ENCODE results near the gene JPH4. TPM values are rescaled to one million over a fixed set of nuclear protein-coding genes. Genes with fewer than 3 reads are reported as not detected.

Gene JPH4
- total and polyA plus RNA-seq, 4 donors, result 0.23 to 3.1 (median 1.0) TPM

- H3K27ac ChIP-seq (ENCODE audit: low read depth in 1 of 2, low read length in 1 of 2), result no peak overlapping the region
- DNase-seq, result no peak
- TF ChIP-seq, protein P1, sequence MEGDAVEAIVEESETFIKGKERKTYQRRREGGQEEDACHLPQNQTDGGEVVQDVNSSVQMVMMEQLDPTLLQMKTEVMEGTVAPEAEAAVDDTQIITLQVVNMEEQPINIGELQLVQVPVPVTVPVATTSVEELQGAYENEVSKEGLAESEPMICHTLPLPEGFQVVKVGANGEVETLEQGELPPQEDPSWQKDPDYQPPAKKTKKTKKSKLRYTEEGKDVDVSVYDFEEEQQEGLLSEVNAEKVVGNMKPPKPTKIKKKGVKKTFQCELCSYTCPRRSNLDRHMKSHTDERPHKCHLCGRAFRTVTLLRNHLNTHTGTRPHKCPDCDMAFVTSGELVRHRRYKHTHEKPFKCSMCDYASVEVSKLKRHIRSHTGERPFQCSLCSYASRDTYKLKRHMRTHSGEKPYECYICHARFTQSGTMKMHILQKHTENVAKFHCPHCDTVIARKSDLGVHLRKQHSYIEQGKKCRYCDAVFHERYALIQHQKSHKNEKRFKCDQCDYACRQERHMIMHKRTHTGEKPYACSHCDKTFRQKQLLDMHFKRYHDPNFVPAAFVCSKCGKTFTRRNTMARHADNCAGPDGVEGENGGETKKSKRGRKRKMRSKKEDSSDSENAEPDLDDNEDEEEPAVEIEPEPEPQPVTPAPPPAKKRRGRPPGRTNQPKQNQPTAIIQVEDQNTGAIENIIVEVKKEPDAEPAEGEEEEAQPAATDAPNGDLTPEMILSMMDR (IDR thresholded peaks at IDR 0.05; ENCODE audit: control extremely low read depth, extremely low read depth), result no peak
- H3K9me3 ChIP-seq (ENCODE audit: control insufficient read depth in 4 of 4, insufficient read depth in 3 of 4, low read length in 3 of 4), result no peaks in the 10 kb centered on the region
- ATAC-seq (ENCODE audit: insufficient read depth, low FRiP score), result no peak
- peaks cover 0 to 4% (median 0%) of the 10 kb centered on the region in 4 donors for H3K36me3 ChIP-seq (ENCODE audit: control insufficient read depth in 4 of 4, insufficient read depth in 4 of 4, low read length in 4 of 4)
- H3K4me3 ChIP-seq, result no peak overlapping the region
- peaks cover 0 to 5% (median 0%) of the 10 kb centered on the region in 5 donors for H3K4me1 ChIP-seq (ENCODE audit: control insufficient read depth in 5 of 5, insufficient read depth in 5 of 5, low read length in 5 of 5)
- no peak overlapping the region for H3K9ac ChIP-seq (ENCODE audit: insufficient read depth in 1 of 2, low read length in 2 of 2)
- H3K27me3 ChIP-seq (ENCODE audit: control insufficient read depth in 3 of 3, insufficient read depth in 3 of 3, low read length in 2 of 3), result no peaks in the 10 kb centered on the region
- WGBS, 2 donors, result 81 to 86% methylated on average over 3 of the region's 3 CpGs
Measured at GRCh38 chr14:23529016-23529415, 49.6 kb downstream of the JPH4 start.

GRCh38 chr14:23528555-23528954 is 50.0 kb downstream of the JPH4 start:
- ATAC-seq (ENCODE audit: insufficient read depth, low FRiP score), result no peak
- 97 to 100% methylated on average over 1 of the region's 1 CpG for WGBS, 2 donors

DNA sequence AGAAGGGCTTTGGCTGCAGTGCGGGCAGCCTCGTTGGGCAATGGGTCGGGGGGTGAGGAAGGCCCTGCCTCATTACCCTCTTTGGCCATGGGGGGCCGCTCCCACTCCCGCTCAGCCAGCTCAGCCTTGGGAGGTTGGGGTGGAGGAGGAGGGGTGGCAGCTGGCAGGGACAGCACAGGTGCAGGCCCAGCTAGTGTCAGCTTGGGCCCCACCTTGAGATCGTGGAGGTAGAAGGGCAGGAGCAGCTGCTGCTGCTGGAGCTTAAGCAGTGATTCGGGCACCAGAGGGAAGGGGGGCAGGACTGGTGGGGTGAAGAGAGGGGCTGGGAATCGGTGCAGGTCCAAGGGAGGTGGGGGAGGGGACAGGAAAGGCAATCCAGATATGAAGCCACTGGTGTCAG is 53.0 kb downstream of the JPH4 start:
- H3K4me1 ChIP-seq (ENCODE audit: control insufficient read depth in 5 of 5, insufficient read depth in 5 of 5, low read length in 5 of 5), result peaks cover 0 to 5% (median 0%) of the 10 kb centered on the region in 5 donors
- peaks cover 0 to 4% (median 0%) of the 10 kb centered on the region in 4 donors for H3K36me3 ChIP-seq (ENCODE audit: control insufficient read depth in 4 of 4, insufficient read depth in 4 of 4, low read length in 4 of 4)
- ATAC-seq (ENCODE audit: insufficient read depth, low FRiP score) (no peak), DNase-seq (no peak)
- no peak overlapping the region for H3K4me3 ChIP-seq
- no peaks in the 10 kb centered on the region for H3K27me3 ChIP-seq (ENCODE audit: control insufficient read depth in 3 of 3, insufficient read depth in 3 of 3, low read length in 2 of 3)
- no peak overlapping the region for H3K9ac ChIP-seq (ENCODE audit: insufficient read depth in 1 of 2, low read length in 2 of 2)
- TF ChIP-seq, protein P1 (IDR thresholded peaks at IDR 0.05; ENCODE audit: control extremely low read depth, extremely low read depth), result no peak
- no peak overlapping the region for H3K27ac ChIP-seq (ENCODE audit: low read depth in 1 of 2, low read length in 1 of 2)
- 87 to 92% methylated on average over 7 to 8 of the region's 8 CpGs for WGBS, 2 donors
- H3K9me3 ChIP-seq (ENCODE audit: control insufficient read depth in 4 of 4, insufficient read depth in 3 of 4, low read length in 3 of 4), result no peaks in the 10 kb centered on the region

More at GRCh38 chr14:23528555-23528954, 50.0 kb downstream of the JPH4 start:
- no peak overlapping the region for H3K9ac ChIP-seq (ENCODE audit: insufficient read depth in 1 of 2, low read length in 2 of 2)
- TF ChIP-seq, protein P1 (IDR thresholded peaks at IDR 0.05; ENCODE audit: control extremely low read depth, extremely low read depth), result no peak
- H3K4me3 ChIP-seq, result no peak overlapping the region
- no peak for DNase-seq
- H3K27ac ChIP-seq (ENCODE audit: low read depth in 1 of 2, low read length in 1 of 2), result no peak overlapping the region
- no peaks in the 10 kb centered on the region for H3K9me3 ChIP-seq (ENCODE audit: control insufficient read depth in 4 of 4, insufficient read depth in 3 of 4, low read length in 3 of 4)
- H3K36me3 ChIP-seq (ENCODE audit: control insufficient read depth in 4 of 4, insufficient read depth in 4 of 4, low read length in 4 of 4), result peaks cover 0 to 4% (median 0%) of the 10 kb centered on the region in 4 donors
- H3K27me3 ChIP-seq (ENCODE audit: control insufficient read depth in 3 of 3, insufficient read depth in 3 of 3, low read length in 2 of 3), result no peaks in the 10 kb centered on the region
- H3K4me1 ChIP-seq (ENCODE audit: control insufficient read depth in 5 of 5, insufficient read depth in 5 of 5, low read length in 5 of 5), result peaks cover 0 to 5% (median 0%) of the 10 kb centered on the region in 5 donors

DNA sequence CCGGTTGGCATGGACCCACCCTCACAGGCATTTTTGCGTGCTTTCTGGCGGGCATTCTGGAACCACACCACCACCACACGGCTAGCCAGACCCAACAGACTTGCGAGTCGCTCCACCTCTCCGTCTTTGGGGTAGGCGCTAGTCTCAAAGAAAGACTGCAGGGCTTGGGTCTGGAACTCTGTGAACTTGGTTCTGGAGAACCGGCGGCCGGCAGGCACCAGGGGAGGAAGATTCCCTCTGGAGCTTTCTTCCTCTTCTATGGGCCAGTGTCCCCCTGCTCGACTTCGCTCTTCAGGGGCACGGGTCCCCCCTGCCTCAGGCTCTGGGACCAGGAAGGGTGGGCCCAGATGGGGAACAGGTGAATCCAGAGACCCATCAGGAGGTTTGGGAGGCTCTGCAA is 53.6 kb downstream of the JPH4 start:
- no peaks in the 10 kb centered on the region for H3K27me3 ChIP-seq (ENCODE audit: control insufficient read depth in 3 of 3, insufficient read depth in 3 of 3, low read length in 2 of 3)
- DNase-seq, result no peak
- no peaks in the 10 kb centered on the region for H3K9me3 ChIP-seq (ENCODE audit: control insufficient read depth in 4 of 4, insufficient read depth in 3 of 4, low read length in 3 of 4)
- peaks cover 0 to 5% (median 0%) of the 10 kb centered on the region in 5 donors for H3K4me1 ChIP-seq (ENCODE audit: control insufficient read depth in 5 of 5, insufficient read depth in 5 of 5, low read length in 5 of 5)
- ATAC-seq (ENCODE audit: insufficient read depth, low FRiP score), result no peak
- peaks cover 0 to 4% (median 0%) of the 10 kb centered on the region in 4 donors for H3K36me3 ChIP-seq (ENCODE audit: control insufficient read depth in 4 of 4, insufficient read depth in 4 of 4, low read length in 4 of 4)
- TF ChIP-seq, protein P1 (IDR thresholded peaks at IDR 0.05; ENCODE audit: control extremely low read depth, extremely low read depth), result no peak
- H3K27ac ChIP-seq (ENCODE audit: low read depth in 1 of 2, low read length in 1 of 2), result no peak overlapping the region
- no peak overlapping the region for H3K9ac ChIP-seq (ENCODE audit: insufficient read depth in 1 of 2, low read length in 2 of 2)
- no peak overlapping the region for H3K4me3 ChIP-seq
- 94 to 96% methylated on average over 14 of the region's 14 CpGs for WGBS, 2 donors
